Liver (tissue), 9 donors: ENCODE measurements around the gene RIC8B. TPM values are rescaled to one million over a fixed set of nuclear protein-coding genes. Genes with fewer than 3 reads are reported as not detected.

ENCODE experiments used
- DNase-seq: peaks from one replicate; pipeline ENCODE4 v3.0.0-alpha.2; 2017; ENCODE audit warnings: low spot score
- H3K27ac ChIP-seq, 2 donors: one replicate each; pipeline ENCODE4 v1.7.0; 2013; ENCODE audit warnings: inconsistent platforms in 2 of 2, low read length in 2 of 2, control low read depth in 1 of 2, low read depth in 1 of 2, mild to moderate bottlenecking in 1 of 2
- H3K27me3 ChIP-seq, 4 donors: one replicate each; pipeline versions ENCODE4 v1.6.1 to v1.7.0; 2013; ENCODE audit warnings: low read length in 3 of 4, inconsistent platforms in 1 of 4, mild to moderate bottlenecking in 1 of 4, moderate library complexity in 1 of 4; ENCODE audit not compliant: control insufficient read depth in 4 of 4, insufficient read depth in 4 of 4
- H3K36me3 ChIP-seq, 4 donors: one replicate each; pipeline versions ENCODE4 v1.6.1 to v1.7.0; 2013; ENCODE audit warnings: low read length in 3 of 4, mild to moderate bottlenecking in 3 of 4, low read depth in 1 of 4, moderate library complexity in 1 of 4; ENCODE audit not compliant: control insufficient read depth in 4 of 4, insufficient read depth in 3 of 4
- H3K4me1 ChIP-seq, 4 donors: one replicate each; pipeline versions ENCODE4 v1.6.1 to v1.7.0; 2013; ENCODE audit warnings: low read length in 3 of 4, mild to moderate bottlenecking in 3 of 4, moderate library complexity in 1 of 4; ENCODE audit not compliant: control insufficient read depth in 4 of 4, insufficient read depth in 4 of 4
- H3K4me3 ChIP-seq, 3 donors: one replicate each; pipeline versions ENCODE4 v1.6.1 to v1.7.0; 2013; ENCODE audit warnings: low read length in 3 of 3, control low read depth in 1 of 3, low read depth in 1 of 3, mild to moderate bottlenecking in 1 of 3
- H3K9ac ChIP-seq, 2 donors: one replicate each; pipeline ENCODE4 v1.7.0; 2013; ENCODE audit warnings: low read length in 2 of 2, mild to moderate bottlenecking in 2 of 2, moderate library complexity in 2 of 2, control low read depth in 1 of 2, low read depth in 1 of 2
- H3K9me3 ChIP-seq, 4 donors: one replicate each; pipeline versions ENCODE4 v1.6.1 to v1.7.0; 2013; ENCODE audit warnings: low read length in 3 of 4; ENCODE audit not compliant: control insufficient read depth in 4 of 4
- EGR1 ChIP-seq, 2 donors: IDR thresholded peaks; 2 replicates each; pipeline ENCODE4 v1.6.1; 2016 to 2018; ENCODE audit warnings: antibody characterized with exemption in 2 of 2, low read depth in 2 of 2
- FOXA1 ChIP-seq: IDR thresholded peaks from 2 replicates; pipeline ENCODE4 v1.6.1; 2016; ENCODE audit warnings: antibody characterized with exemption
- FOXA2 ChIP-seq: IDR thresholded peaks from 2 replicates; pipeline ENCODE4 v1.6.1; 2016; ENCODE audit warnings: antibody characterized with exemption
- GABPA ChIP-seq, 2 donors: IDR thresholded peaks in 1 of 2; conservative IDR thresholded peaks in 1 of 2; 2 replicates each; pipeline ENCODE4 v1.6.1; 2016; ENCODE audit warnings: antibody characterized with exemption in 2 of 2, mild to moderate bottlenecking in 1 of 2, moderate library complexity in 1 of 2
- HNF4A ChIP-seq, 2 donors: conservative IDR thresholded peaks; 2 replicates each; pipeline ENCODE4 v1.6.1; 2016; ENCODE audit warnings: antibody characterized with exemption in 2 of 2, mild to moderate bottlenecking in 2 of 2
- HNF4G ChIP-seq: IDR thresholded peaks from 2 replicates; pipeline ENCODE4 v1.6.1; 2016; ENCODE audit warnings: antibody characterized with exemption
- NR2F2 ChIP-seq: IDR thresholded peaks from 2 replicates; pipeline ENCODE4 v1.6.1; 2016; ENCODE audit warnings: antibody characterized with exemption
- RAD21 ChIP-seq, 2 donors: IDR thresholded peaks; 2 replicates each; pipeline ENCODE4 v1.6.1; 2016; ENCODE audit warnings: antibody characterized with exemption in 2 of 2, mild to moderate bottlenecking in 2 of 2
- SP1 ChIP-seq: IDR thresholded peaks from 2 replicates; pipeline ENCODE4 v1.6.1; 2018; ENCODE audit warnings: antibody characterized with exemption, mild to moderate bottlenecking
- TAF1 ChIP-seq: conservative IDR thresholded peaks from 2 replicates; pipeline ENCODE4 v1.6.1; 2016; ENCODE audit warnings: antibody characterized with exemption, mild to moderate bottlenecking
- YY1 ChIP-seq: IDR thresholded peaks from 2 replicates; pipeline ENCODE4 v1.6.1; 2016; ENCODE audit warnings: antibody characterized with exemption, mild to moderate bottlenecking
- WGBS: extraction: QIAGEN DNeasy Blood & Tissue Kit; methylation state at CpG from one replicate; pipeline ENCODE4 v1.1.7; 2013; 5-methylcytosine and 5-hydroxymethylcytosine counted together
- polyA plus RNA-seq, 2 donors: library from polyadenylated mRNA; stranded (reverse) in 1 of 2; unstranded in 1 of 2; fragments of 200-250 nt in 1 of 2; fragments of >200 nt in 1 of 2; fragmentation: Nextera tagmentation in 1 of 2; extraction: Ambion mirVana in 1 of 2; gene quantifications; one replicate each; pipeline versions ENCODE4 v1.2.1 to v1.2.3, GENCODE V29; 2013 to 2015
- total RNA-seq, 2 donors: library from RNA; depleted of rRNA; stranded (reverse); fragments of >200 nt; gene quantifications; one replicate each; pipeline ENCODE4 v1.2.3, GENCODE V29; 2014
- TF ChIP-seq, protein P1 (sequence below): IDR thresholded peaks from 2 replicates; pipeline ENCODE4 v1.6.1; 2016; ENCODE audit warnings: antibody characterized with exemption, mild to moderate bottlenecking
- TF ChIP-seq, protein P2 (sequence below): IDR thresholded peaks from 2 replicates; pipeline ENCODE4 v1.6.1; 2016; ENCODE audit warnings: antibody characterized with exemption
- donor health status: healthy.
- donor health status: healthy.
- donor health status: healthy.
- donor health status: healthy.
- donor health status: healthy.

RIC8B gene
- total and polyA plus RNA-seq, 4 donors: 2.7 to 15.1 (median 4.2) TPM

DNA sequence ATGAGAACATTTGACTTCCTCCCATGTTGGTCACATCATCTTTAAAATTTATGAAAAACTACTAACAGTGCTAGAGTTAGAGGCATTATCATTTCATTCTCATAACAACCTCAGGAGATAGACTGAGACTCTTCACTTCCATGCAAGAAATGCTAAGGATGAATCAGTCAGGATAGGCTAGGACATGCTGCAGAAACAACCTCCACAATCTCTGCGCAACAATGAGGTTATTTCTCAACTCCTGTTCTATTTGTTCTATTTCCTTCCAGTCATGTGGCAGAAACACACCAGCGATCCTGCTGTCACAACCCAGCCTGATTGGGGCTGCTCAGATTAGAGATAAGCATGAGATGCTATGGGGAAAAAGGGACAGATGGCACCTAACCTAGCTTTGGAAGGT is 132.2 kb downstream of the RIC8B start:
- Histone ChIP-seq H3K9me3 (peaks cover 0 to 4% (median 0%) of the 10 kb centered on the region in 4 donors), H3K27ac (no peak overlapping the region), H3K27me3 (peaks cover 0 to 3% (median under 1%) of the 10 kb centered on the region in 4 donors), H3K36me3 (no peaks in the 10 kb centered on the region), H3K4me3 (no peak overlapping the region), H3K9ac (no peak overlapping the region), H3K4me1 (peaks cover 5 to 6% (median 5%) of the 10 kb centered on the region in 4 donors)
- DNase-seq: no peak
- 73% methylated on average over 2 of the region's 2 CpGs for WGBS
- TF ChIP-seq FOXA2 (no peak), HNF4G (no peak), RAD21 (IDR thresholded peaks at IDR 0.05) (no peak), HNF4A (conservative IDR thresholded peaks at IDR 0.05) (no peak)
- TF ChIP-seq, protein P1, sequence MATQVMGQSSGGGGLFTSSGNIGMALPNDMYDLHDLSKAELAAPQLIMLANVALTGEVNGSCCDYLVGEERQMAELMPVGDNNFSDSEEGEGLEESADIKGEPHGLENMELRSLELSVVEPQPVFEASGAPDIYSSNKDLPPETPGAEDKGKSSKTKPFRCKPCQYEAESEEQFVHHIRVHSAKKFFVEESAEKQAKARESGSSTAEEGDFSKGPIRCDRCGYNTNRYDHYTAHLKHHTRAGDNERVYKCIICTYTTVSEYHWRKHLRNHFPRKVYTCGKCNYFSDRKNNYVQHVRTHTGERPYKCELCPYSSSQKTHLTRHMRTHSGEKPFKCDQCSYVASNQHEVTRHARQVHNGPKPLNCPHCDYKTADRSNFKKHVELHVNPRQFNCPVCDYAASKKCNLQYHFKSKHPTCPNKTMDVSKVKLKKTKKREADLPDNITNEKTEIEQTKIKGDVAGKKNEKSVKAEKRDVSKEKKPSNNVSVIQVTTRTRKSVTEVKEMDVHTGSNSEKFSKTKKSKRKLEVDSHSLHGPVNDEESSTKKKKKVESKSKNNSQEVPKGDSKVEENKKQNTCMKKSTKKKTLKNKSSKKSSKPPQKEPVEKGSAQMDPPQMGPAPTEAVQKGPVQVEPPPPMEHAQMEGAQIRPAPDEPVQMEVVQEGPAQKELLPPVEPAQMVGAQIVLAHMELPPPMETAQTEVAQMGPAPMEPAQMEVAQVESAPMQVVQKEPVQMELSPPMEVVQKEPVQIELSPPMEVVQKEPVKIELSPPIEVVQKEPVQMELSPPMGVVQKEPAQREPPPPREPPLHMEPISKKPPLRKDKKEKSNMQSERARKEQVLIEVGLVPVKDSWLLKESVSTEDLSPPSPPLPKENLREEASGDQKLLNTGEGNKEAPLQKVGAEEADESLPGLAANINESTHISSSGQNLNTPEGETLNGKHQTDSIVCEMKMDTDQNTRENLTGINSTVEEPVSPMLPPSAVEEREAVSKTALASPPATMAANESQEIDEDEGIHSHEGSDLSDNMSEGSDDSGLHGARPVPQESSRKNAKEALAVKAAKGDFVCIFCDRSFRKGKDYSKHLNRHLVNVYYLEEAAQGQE: no peak

DNA sequence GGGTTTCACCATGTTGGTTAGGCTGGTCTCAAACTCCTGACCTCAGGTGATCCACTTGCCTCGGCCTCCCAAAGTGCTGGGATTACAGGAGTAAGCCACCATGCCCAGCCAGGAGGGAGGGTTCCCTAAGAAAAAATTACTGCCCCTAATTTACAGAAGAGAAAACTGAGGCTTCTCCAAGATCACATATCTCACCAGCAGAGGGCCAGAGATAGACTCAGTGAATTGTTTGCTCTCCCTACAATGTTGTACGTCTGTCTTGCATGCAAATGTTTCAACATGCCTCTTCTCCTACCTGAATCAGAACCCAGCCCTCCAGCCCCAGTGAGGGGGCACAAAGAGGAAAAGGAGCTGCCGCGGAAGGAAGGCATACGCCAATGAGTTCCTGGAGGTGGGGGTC is 132.9 kb downstream of the RIC8B start:
- Histone ChIP-seq H3K36me3 (no peaks in the 10 kb centered on the region), H3K9ac (no peak overlapping the region), H3K27ac (no peak overlapping the region), H3K4me1 (peaks cover 5 to 6% (median 5%) of the 10 kb centered on the region in 4 donors), H3K4me3 (no peak overlapping the region), H3K9me3 (peaks cover 0 to 4% (median 0%) of the 10 kb centered on the region in 4 donors), H3K27me3 (peaks cover 0 to 3% (median under 1%) of the 10 kb centered on the region in 4 donors)
- TF ChIP-seq HNF4A (conservative IDR thresholded peaks at IDR 0.05): no peak
- TF ChIP-seq GABPA (IDR thresholded peaks at IDR 0.05 in 1 of 2, conservative IDR thresholded peaks at IDR 0.05 in 1 of 2): no peak
- no peak for TF ChIP-seq HNF4G
- no peak for TF ChIP-seq FOXA1
- no peak for TF ChIP-seq RAD21 (IDR thresholded peaks at IDR 0.05)
- TF ChIP-seq FOXA2: no peak
- no peak for TF ChIP-seq TAF1
- TF ChIP-seq, protein P1: no peak
- TF ChIP-seq EGR1 (IDR thresholded peaks at IDR 0.05; ENCODE audit: low read depth in 2 of 2): no peak
- DNase-seq: no peak
- 62% methylated on average over 5 of the region's 5 CpGs for WGBS

DNA sequence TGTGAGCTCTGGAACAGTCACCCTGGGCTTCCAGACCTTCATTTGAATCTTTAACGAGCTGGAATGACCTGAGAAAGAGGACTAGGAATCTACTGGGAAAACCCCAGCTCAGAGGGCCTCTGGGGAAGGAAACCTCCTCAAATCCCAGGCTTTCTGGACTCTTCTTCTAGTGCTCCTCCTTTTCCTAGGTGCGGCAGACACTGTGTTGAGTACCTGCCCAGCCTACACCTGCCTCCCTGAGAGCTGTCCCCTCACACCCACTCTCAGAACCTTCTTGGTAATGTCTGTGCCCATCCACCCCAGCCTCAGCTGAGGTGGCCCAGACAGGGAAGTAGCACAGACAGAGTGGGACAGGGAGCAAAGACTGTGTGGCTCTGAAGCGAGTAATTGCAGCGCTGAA is 133.4 kb downstream of the RIC8B start:
- TF ChIP-seq RAD21 (IDR thresholded peaks at IDR 0.05): no peak
- no peak for TF ChIP-seq NR2F2
- TF ChIP-seq, protein P2, sequence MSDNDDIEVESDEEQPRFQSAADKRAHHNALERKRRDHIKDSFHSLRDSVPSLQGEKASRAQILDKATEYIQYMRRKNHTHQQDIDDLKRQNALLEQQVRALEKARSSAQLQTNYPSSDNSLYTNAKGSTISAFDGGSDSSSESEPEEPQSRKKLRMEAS: no peak
- TF ChIP-seq HNF4G: no peak
- no peak for TF ChIP-seq SP1
- TF ChIP-seq YY1: no peak
- H3K27me3 ChIP-seq: peaks cover 0 to 3% (median 2%) of the 10 kb centered on the region in 4 donors

More for the DNA sequence above, 133.4 kb downstream of the RIC8B start:
- H3K9ac ChIP-seq: no peak overlapping the region
- no peak for DNase-seq
- peaks cover 0 to 4% (median 0%) of the 10 kb centered on the region in 4 donors for H3K9me3 ChIP-seq
- H3K4me1 ChIP-seq: peaks cover 5 to 6% (median 5%) of the 10 kb centered on the region in 4 donors
- 82% methylated on average over 4 of the region's 4 CpGs for WGBS
- H3K4me3 ChIP-seq: no peak overlapping the region
- H3K36me3 ChIP-seq: no peaks in the 10 kb centered on the region
- H3K27ac ChIP-seq: no peak overlapping the region
